Measurements from ENCODE around the gene IGIP.

IGIP gene

GRCh38 chr5:140083120-140083519 lies 42.6 kb upstream of the IGIP start:
- H3K27me3 ChIP-seq (ENCODE audit: insufficient read depth, poor library complexity, severe bottlenecking) = no peaks in the 10 kb centered on the region
- TF ChIP-seq SPI1 (IDR thresholded peaks at IDR 0.05; ENCODE audit: borderline replicate concordance, low read depth) = no peak
- TF ChIP-seq CTCF (IDR thresholded peaks at IDR 0.05; ENCODE audit: insufficient read depth, low read length) = no peak
- no peak for TF ChIP-seq GABPA (IDR thresholded peaks at IDR 0.05; ENCODE audit: low read depth)
- TF ChIP-seq, protein P1, sequence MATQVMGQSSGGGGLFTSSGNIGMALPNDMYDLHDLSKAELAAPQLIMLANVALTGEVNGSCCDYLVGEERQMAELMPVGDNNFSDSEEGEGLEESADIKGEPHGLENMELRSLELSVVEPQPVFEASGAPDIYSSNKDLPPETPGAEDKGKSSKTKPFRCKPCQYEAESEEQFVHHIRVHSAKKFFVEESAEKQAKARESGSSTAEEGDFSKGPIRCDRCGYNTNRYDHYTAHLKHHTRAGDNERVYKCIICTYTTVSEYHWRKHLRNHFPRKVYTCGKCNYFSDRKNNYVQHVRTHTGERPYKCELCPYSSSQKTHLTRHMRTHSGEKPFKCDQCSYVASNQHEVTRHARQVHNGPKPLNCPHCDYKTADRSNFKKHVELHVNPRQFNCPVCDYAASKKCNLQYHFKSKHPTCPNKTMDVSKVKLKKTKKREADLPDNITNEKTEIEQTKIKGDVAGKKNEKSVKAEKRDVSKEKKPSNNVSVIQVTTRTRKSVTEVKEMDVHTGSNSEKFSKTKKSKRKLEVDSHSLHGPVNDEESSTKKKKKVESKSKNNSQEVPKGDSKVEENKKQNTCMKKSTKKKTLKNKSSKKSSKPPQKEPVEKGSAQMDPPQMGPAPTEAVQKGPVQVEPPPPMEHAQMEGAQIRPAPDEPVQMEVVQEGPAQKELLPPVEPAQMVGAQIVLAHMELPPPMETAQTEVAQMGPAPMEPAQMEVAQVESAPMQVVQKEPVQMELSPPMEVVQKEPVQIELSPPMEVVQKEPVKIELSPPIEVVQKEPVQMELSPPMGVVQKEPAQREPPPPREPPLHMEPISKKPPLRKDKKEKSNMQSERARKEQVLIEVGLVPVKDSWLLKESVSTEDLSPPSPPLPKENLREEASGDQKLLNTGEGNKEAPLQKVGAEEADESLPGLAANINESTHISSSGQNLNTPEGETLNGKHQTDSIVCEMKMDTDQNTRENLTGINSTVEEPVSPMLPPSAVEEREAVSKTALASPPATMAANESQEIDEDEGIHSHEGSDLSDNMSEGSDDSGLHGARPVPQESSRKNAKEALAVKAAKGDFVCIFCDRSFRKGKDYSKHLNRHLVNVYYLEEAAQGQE (IDR thresholded peaks at IDR 0.05; ENCODE audit: insufficient replicate concordance, low read depth) = no peak
- no peak for TF ChIP-seq POLR2AphosphoS5 (IDR thresholded peaks at IDR 0.05; ENCODE audit: low read depth)
- H3K27ac ChIP-seq (replicated peaks) = no peak overlapping the region
- no peak for DNase-seq (ENCODE audit: low read depth in 1 of 2, low spot score in 1 of 2)
- no peak overlapping the region for H3K4me3 ChIP-seq (replicated peaks; ENCODE audit: insufficient read depth, low read length)

DNA sequence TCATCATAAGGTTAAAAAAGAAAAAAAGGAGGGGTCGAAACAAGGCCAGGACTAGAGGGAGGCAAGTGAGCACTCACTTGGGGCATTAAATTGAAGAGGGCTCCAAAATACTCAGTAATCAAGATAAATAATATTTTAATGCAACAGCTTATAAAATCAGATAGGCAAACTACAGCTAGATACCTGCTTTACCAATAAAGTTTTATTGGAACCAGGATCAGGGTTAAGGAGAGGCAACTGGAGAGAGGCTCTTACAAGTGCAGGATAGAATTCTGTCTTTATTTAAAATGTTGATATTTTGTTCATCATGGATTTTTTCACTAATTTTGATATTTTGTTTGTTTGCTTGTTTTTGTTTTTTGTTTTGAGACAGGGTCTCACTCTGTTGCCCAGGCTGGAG lies 42.1 kb upstream of the IGIP start:
- no peak overlapping the region for H3K27ac ChIP-seq (replicated peaks)
- H3K4me3 ChIP-seq (replicated peaks; ENCODE audit: insufficient read depth, low read length) = no peak overlapping the region
- TF ChIP-seq, protein P1 (IDR thresholded peaks at IDR 0.05; ENCODE audit: insufficient replicate concordance, low read depth) = no peak
- no peak for TF ChIP-seq SPI1 (IDR thresholded peaks at IDR 0.05; ENCODE audit: borderline replicate concordance, low read depth)
- no peak for TF ChIP-seq POLR2AphosphoS5 (IDR thresholded peaks at IDR 0.05; ENCODE audit: low read depth)
- no peak for TF ChIP-seq CTCF (IDR thresholded peaks at IDR 0.05; ENCODE audit: insufficient read depth, low read length)
- TF ChIP-seq GABPA (IDR thresholded peaks at IDR 0.05; ENCODE audit: low read depth) = no peak
- no peaks in the 10 kb centered on the region for H3K27me3 ChIP-seq (ENCODE audit: insufficient read depth, poor library complexity, severe bottlenecking)
- DNase-seq (ENCODE audit: low read depth in 1 of 2, low spot score in 1 of 2) = no peak

- TF ChIP-seq CTCF (IDR thresholded peaks at IDR 0.05; ENCODE audit: insufficient read depth, low read length) (no peak), SPI1 (IDR thresholded peaks at IDR 0.05; ENCODE audit: borderline replicate concordance, low read depth) (no peak), POLR2AphosphoS5 (IDR thresholded peaks at IDR 0.05; ENCODE audit: low read depth) (no peak), GABPA (IDR thresholded peaks at IDR 0.05; ENCODE audit: low read depth) (no peak)
- TF ChIP-seq, protein P1 (IDR thresholded peaks at IDR 0.05; ENCODE audit: insufficient replicate concordance, low read depth) = no peak
- DNase-seq (ENCODE audit: low read depth in 1 of 2, low spot score in 1 of 2) = no peak
- Histone ChIP-seq H3K27ac (replicated peaks) (no peak overlapping the region), H3K27me3 (ENCODE audit: insufficient read depth, poor library complexity, severe bottlenecking) (no peaks in the 10 kb centered on the region), H3K4me3 (replicated peaks; ENCODE audit: insufficient read depth, low read length) (no peak overlapping the region)
Measured at GRCh38 chr5:140084541-140084940, 41.2 kb upstream of the IGIP start.
